ENCODE data around the gene COX7A1.
"Not testable (repeated sequence)": the region's sequence is repeated elsewhere in the genome, so short reads cannot be mapped to it uniquely, and the experiment has no call there.

COX7A1 gene

GRCh38 chr19:36141039-36141927 lies 11.0 kb downstream of the COX7A1 start:
- DNase-seq (ENCODE audit: low spot score), result peak; percentile 93

- DNase-seq (ENCODE audit: low spot score), result peak; percentile 75
Measured at GRCh38 chr19:36140304-36141038, 11.8 kb downstream of the COX7A1 start.

GRCh38 chr19:36139473-36140303 lies 12.6 kb downstream of the COX7A1 start, which contains the start of gene CAPNS1:
CAPNS1 (plus strand) TSS chr19:36140066; CDS start chr19:36141012, 946 bp downstream.
- peak; percentile 97 for DNase-seq (ENCODE audit: low spot score)

- DNase-seq (ENCODE audit: low spot score), result no peak
Measured at GRCh38 chr19:36139120-36139472, 13.2 kb downstream of the COX7A1 start.

GRCh38 chr19:36136964-36137686 lies 15.1 kb downstream of the COX7A1 start:
- peak; percentile 90 for DNase-seq (ENCODE audit: low spot score)

- not testable (repeated sequence) for DNase-seq (ENCODE audit: low spot score)
Measured at GRCh38 chr19:36134867-36135266, 17.4 kb downstream of the COX7A1 start.

- DNase-seq (ENCODE audit: low spot score), result peak; percentile 44
Measured at GRCh38 chr19:36131221-36131620, 21.0 kb downstream of the COX7A1 start.

GRCh38 chr19:36128392-36128736 lies 23.9 kb downstream of the COX7A1 start:
- DNase-seq (ENCODE audit: low spot score), result no peak

- DNase-seq (ENCODE audit: low spot score), result no peak
Measured at GRCh38 chr19:36125557-36125956, 26.7 kb downstream of the COX7A1 start.

GRCh38 chr19:36121486-36122124 lies 30.6 kb downstream of the COX7A1 start:
- DNase-seq (ENCODE audit: low spot score), result no peak

- DNase-seq (ENCODE audit: low spot score), result no peak
Measured at GRCh38 chr19:36120984-36121358, 31.3 kb downstream of the COX7A1 start.

- no peak for DNase-seq (ENCODE audit: low spot score)
Measured at GRCh38 chr19:36120092-36120983, 31.9 kb downstream of the COX7A1 start.

- DNase-seq (ENCODE audit: low spot score), result no peak
Measured at GRCh38 chr19:36116344-36116637, 36.0 kb downstream of the COX7A1 start.

- peak; percentile 43 for DNase-seq (ENCODE audit: low spot score)
Measured at GRCh38 chr19:36115453-36116343, 36.5 kb downstream of the COX7A1 start, which contains the start of gene TBCB. TBCB (plus strand) TSS chr19:36115468; CDS start chr19:36115561, 93 bp downstream.

- DNase-seq (ENCODE audit: low spot score), result peak; percentile 100
Measured at GRCh38 chr19:36114721-36115452, 37.4 kb downstream of the COX7A1 start, which contains the start of gene POLR2I. POLR2I (minus strand) TSS chr19:36114875; CDS start chr19:36114856, 19 bp downstream.

- peak; percentile 48 for DNase-seq (ENCODE audit: low spot score)
Measured at GRCh38 chr19:36113894-36114720, 38.1 kb downstream of the COX7A1 start.

GRCh38 chr19:36113425-36113824 lies 38.8 kb downstream of the COX7A1 start:
- no peak for DNase-seq (ENCODE audit: low spot score)
